Islet of Langerhans (tissue), 1 donor: ENCODE measurements around the gene LGALS8.
A peak's percentile ranks its signal among the peaks of the same experiment; 100 is the strongest.
"Not testable (repeated sequence)": the region's sequence is repeated elsewhere in the genome, so short reads cannot be mapped to it uniquely, and the experiment has no call there.

Source experiments
- FAIRE-seq: peaks from one replicate; lab custom pipeline; 2011; peaks lifted over from hg19 to GRCh38; lab: Jason Lieb, UNC

LGALS8 gene

GRCh38 chr1:236523704-236524141 is at the start of gene LGALS8:
Gene LGALS8 (plus strand): TSS chr1:236523982. CDS start chr1:236526071, 2,089 bp downstream.
- FAIRE-seq: no peak

- no peak for FAIRE-seq
Observed at GRCh38 chr1:236476019-236476418, 47.8 kb upstream of the LGALS8 start.

- no peak for FAIRE-seq
Observed at GRCh38 chr1:236480758-236481436, 42.9 kb upstream of the LGALS8 start.

- no peak for FAIRE-seq
Observed at GRCh38 chr1:236484310-236484971, 39.3 kb upstream of the LGALS8 start.

- no peak for FAIRE-seq
Observed at GRCh38 chr1:236486356-236487002, 37.3 kb upstream of the LGALS8 start.

GRCh38 chr1:236489161-236489560 is 34.6 kb upstream of the LGALS8 start:
- FAIRE-seq: not testable (repeated sequence)

GRCh38 chr1:236489710-236490377 is 33.9 kb upstream of the LGALS8 start:
- peak; percentile 55 for FAIRE-seq

GRCh38 chr1:236491469-236492136 is 32.2 kb upstream of the LGALS8 start:
- FAIRE-seq: no peak

GRCh38 chr1:236492378-236492777 is 31.4 kb upstream of the LGALS8 start:
- FAIRE-seq: no peak

- FAIRE-seq: no peak
Observed at GRCh38 chr1:236494082-236494481, 29.7 kb upstream of the LGALS8 start.

GRCh38 chr1:236494586-236495466 is 29.0 kb upstream of the LGALS8 start:
- FAIRE-seq: no peak

GRCh38 chr1:236495467-236496112 is 28.2 kb upstream of the LGALS8 start:
- FAIRE-seq: no peak

GRCh38 chr1:236497908-236498307 is 25.9 kb upstream of the LGALS8 start:
- no peak for FAIRE-seq

GRCh38 chr1:236501093-236501492 is 22.7 kb upstream of the LGALS8 start:
- no peak for FAIRE-seq

- FAIRE-seq: no peak
Observed at GRCh38 chr1:236502579-236502971, 21.2 kb upstream of the LGALS8 start.

- FAIRE-seq: no peak
Observed at GRCh38 chr1:236502972-236503639, 20.7 kb upstream of the LGALS8 start.

- not testable (repeated sequence) for FAIRE-seq
Observed at GRCh38 chr1:236504338-236504737, 19.4 kb upstream of the LGALS8 start.

GRCh38 chr1:236507022-236507700 is 16.6 kb upstream of the LGALS8 start:
- no peak for FAIRE-seq

GRCh38 chr1:236508593-236509027 is 15.2 kb upstream of the LGALS8 start:
- no peak for FAIRE-seq
